ENCODE results near the gene DNAH8.
"Not testable (repeated sequence)": the region's sequence is repeated elsewhere in the genome, so short reads cannot be mapped to it uniquely, and the experiment has no call there.

- not testable (repeated sequence) for TF ChIP-seq CTCF, POLR2A, POLR2AphosphoS5, EP300 (IDR thresholded peaks at IDR 0.05)
These were observed 158.7 kb downstream of the DNAH8 start for GRCh38 chr6:38873816-38874215.
